HepG2 (cell line): Measurements from ENCODE around the gene FAM161A. TPM values are rescaled to one million over a fixed set of nuclear protein-coding genes. Genes with fewer than 3 reads are reported as not detected.

Source experiments
- BORCS8-MEF2B ChIP-seq: sonication (generic); formaldehyde crosslinking; IDR thresholded peaks from 2 replicates; pipeline ENCODE4 v1.8.0; 2022; ENCODE audit warnings: mild to moderate bottlenecking, missing genetic modification reagents
- CHCHD3 ChIP-seq: sonication (generic); formaldehyde crosslinking; IDR thresholded peaks from 2 replicates; pipeline ENCODE4 v1.8.0; 2022; ENCODE audit warnings: mild to moderate bottlenecking, missing genetic modification reagents, moderate library complexity
- SPEN ChIP-seq: sonication (generic); formaldehyde crosslinking; IDR thresholded peaks from 2 replicates; pipeline ENCODE4 v1.5.1; 2020; ENCODE audit warnings: low read depth, mild to moderate bottlenecking, missing genetic modification reagents
- TOPORS ChIP-seq: sonication (generic); formaldehyde crosslinking; IDR thresholded peaks from 2 replicates; pipeline ENCODE4 v1.8.0; 2023; ENCODE audit warnings: mild to moderate bottlenecking, missing genetic modification reagents
- ZFP41 ChIP-seq: sonication (generic); formaldehyde crosslinking; IDR thresholded peaks from 2 replicates; pipeline ENCODE4 v1.4.0; 2020; ENCODE audit warnings: mild to moderate bottlenecking, missing genetic modification reagents, borderline replicate concordance
- ZFY ChIP-seq: sonication (generic); formaldehyde crosslinking; IDR thresholded peaks from 2 replicates; pipeline ENCODE4 v1.4.0; 2020; ENCODE audit warnings: missing genetic modification reagents
- ZNF354B ChIP-seq: sonication (generic); formaldehyde crosslinking; IDR thresholded peaks from 2 replicates; pipeline ENCODE4 v1.8.0; 2022; ENCODE audit warnings: mild to moderate bottlenecking, missing genetic modification reagents
- ZNF44 ChIP-seq: sonication (generic); formaldehyde crosslinking; IDR thresholded peaks from 2 replicates; pipeline ENCODE4 v1.5.1; 2020; ENCODE audit warnings: mild to moderate bottlenecking, missing genetic modification reagents
- ZNF543 ChIP-seq: sonication (generic); formaldehyde crosslinking; IDR thresholded peaks from 2 replicates; pipeline ENCODE4 v1.4.0; 2020; ENCODE audit warnings: mild to moderate bottlenecking, missing genetic modification reagents
- ZNF891 ChIP-seq: sonication (generic); formaldehyde crosslinking; IDR thresholded peaks from 2 replicates; pipeline ENCODE4 v1.5.0; 2020; ENCODE audit warnings: mild to moderate bottlenecking, missing genetic modification reagents
- polyA plus RNA-seq, 8 experiments: library from polyadenylated mRNA; depleted of rRNA in 3 of 8; stranded (reverse) in 7 of 8; unstranded in 1 of 8; fragments of >200 nt; fragmentation: Illumina TruSeq in 4 of 8; extraction: Trizol in 4 of 8; gene quantifications; 2 replicates each; pipeline versions ENCODE4 v1.2.1 to v1.2.3, GENCODE V29; 2011 to 2016; ENCODE audit warnings: low read depth in 4 of 8, missing spikeins in 1 of 8, mixed read lengths in 1 of 8; ENCODE audit not compliant: insufficient read depth in 1 of 8
- total RNA-seq, 5 experiments: library from RNA; depleted of rRNA; stranded (reverse); fragments of >200 nt; fragmentation: Illumina TruSeq; extraction: Trizol; gene quantifications; 2 replicates each; pipeline ENCODE4 v1.2.3, GENCODE V29; 2016; ENCODE audit warnings: low read depth in 1 of 5
- TF ChIP-seq, protein P1 (sequence below): sonication (generic); formaldehyde crosslinking; IDR thresholded peaks from 2 replicates; pipeline ENCODE4 v1.4.0; 2020; ENCODE audit warnings: mild to moderate bottlenecking, missing genetic modification reagents
- TF ChIP-seq, protein P2 (sequence below): sonication (generic); formaldehyde crosslinking; IDR thresholded peaks from 2 replicates; pipeline ENCODE4 v1.4.0; 2020; ENCODE audit warnings: missing genetic modification reagents
- TF ChIP-seq, protein P3 (sequence below): sonication (generic); formaldehyde crosslinking; IDR thresholded peaks from 2 replicates; pipeline ENCODE4 v1.4.0; 2020; ENCODE audit warnings: missing genetic modification reagents, mild to moderate bottlenecking, borderline replicate concordance
- TF ChIP-seq, protein P4 (sequence below): sonication (generic); formaldehyde crosslinking; conservative IDR thresholded peaks from 2 replicates; pipeline ENCODE4 v1.4.0; 2020; ENCODE audit warnings: mild to moderate bottlenecking, missing genetic modification reagents, moderate library complexity
- TF ChIP-seq, protein P5 (sequence below): sonication (generic); formaldehyde crosslinking; conservative IDR thresholded peaks from 2 replicates; pipeline ENCODE4 v1.8.0; 2022; ENCODE audit warnings: missing genetic modification reagents
- TF ChIP-seq, protein P6 (sequence below): IDR thresholded peaks from 2 replicates; pipeline ENCODE4 v1.6.1; 2016; ENCODE audit warnings: mild to moderate bottlenecking

FAM161A gene
- total and polyA plus RNA-seq, 2 of the 13 experiments (the other 11 are each of a cell fraction or from before 2014, with no cell fraction given), result 2.7 to 3.4 TPM

DNA sequence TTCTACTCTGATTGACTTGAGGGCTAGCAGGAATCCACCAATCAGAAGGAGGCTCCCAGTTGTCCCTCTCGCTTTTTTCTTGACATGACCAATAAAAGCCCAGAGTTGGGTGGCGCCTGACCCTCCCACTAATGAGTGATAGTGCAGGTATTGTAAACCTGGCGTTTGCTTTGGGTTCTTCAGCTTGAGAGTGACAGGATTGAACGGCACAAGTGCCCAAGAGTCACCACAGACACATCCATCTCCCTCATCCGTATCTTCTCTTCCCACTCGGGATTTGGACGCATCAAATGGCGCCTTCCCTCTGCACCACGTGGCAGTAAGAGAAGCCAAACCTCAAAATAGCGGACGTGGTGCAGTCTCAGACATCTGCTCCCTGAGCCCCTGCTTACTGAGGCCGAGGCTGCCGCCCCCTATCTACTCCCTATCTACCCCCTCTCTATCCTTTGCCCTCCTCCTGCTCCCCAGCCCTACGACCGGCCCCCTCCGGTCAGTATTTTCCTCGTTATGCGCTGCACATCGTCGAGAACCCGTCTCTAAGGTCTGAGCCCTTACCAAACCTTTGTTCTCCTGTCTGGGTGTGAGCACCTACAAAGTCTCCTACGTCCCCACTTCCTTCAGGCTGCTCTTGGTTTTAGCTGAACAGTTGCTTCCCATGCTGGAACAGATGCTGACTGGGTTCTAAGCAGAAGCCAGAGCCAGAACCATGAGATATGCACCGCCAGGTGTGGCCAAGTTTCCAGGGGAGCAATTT lies 881 bp upstream of the FAM161A start (continued):
- TF ChIP-seq, protein P1, sequence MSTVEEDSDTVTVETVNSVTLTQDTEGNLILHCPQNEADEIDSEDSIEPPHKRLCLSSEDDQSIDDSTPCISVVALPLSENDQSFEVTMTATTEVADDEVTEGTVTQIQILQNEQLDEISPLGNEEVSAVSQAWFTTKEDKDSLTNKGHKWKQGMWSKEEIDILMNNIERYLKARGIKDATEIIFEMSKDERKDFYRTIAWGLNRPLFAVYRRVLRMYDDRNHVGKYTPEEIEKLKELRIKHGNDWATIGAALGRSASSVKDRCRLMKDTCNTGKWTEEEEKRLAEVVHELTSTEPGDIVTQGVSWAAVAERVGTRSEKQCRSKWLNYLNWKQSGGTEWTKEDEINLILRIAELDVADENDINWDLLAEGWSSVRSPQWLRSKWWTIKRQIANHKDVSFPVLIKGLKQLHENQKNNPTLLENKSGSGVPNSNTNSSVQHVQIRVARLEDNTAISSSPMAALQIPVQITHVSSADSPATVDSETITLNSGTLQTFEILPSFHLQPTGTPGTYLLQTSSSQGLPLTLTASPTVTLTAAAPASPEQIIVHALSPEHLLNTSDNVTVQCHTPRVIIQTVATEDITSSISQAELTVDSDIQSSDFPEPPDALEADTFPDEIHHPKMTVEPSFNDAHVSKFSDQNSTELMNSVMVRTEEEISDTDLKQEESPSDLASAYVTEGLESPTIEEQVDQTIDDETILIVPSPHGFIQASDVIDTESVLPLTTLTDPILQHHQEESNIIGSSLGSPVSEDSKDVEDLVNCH, result no peak
- TF ChIP-seq ZNF891 (CRISPR knock-in tag) (no peak), ZNF543 (CRISPR knock-in tag) (no peak), TOPORS (CRISPR knock-in tag) (peak; percentile 59; the same call in 1 of the 2 replicates), BORCS8-MEF2B (CRISPR knock-in tag) (peak; percentile 38), SPEN (CRISPR knock-in tag) (peak; percentile 63; the same call in 1 of the 2 replicates), CHCHD3 (CRISPR knock-in tag) (0 out of 2 replicates have a peak, but pooled peaks have one; percentile 19), ZNF354B (CRISPR knock-in tag) (no peak), ZFY (CRISPR knock-in tag) (peak; percentile 34; the same call in 1 of the 2 replicates), ZFP41 (CRISPR knock-in tag) (no peak), ZNF44 (CRISPR knock-in tag) (0 out of 2 replicates have a peak, but pooled peaks have one; percentile 14)
- TF ChIP-seq, protein P2, sequence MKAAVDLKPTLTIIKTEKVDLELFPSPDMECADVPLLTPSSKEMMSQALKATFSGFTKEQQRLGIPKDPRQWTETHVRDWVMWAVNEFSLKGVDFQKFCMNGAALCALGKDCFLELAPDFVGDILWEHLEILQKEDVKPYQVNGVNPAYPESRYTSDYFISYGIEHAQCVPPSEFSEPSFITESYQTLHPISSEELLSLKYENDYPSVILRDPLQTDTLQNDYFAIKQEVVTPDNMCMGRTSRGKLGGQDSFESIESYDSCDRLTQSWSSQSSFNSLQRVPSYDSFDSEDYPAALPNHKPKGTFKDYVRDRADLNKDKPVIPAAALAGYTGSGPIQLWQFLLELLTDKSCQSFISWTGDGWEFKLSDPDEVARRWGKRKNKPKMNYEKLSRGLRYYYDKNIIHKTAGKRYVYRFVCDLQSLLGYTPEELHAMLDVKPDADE (CRISPR knock-in tag), result no peak
- TF ChIP-seq, protein P3, sequence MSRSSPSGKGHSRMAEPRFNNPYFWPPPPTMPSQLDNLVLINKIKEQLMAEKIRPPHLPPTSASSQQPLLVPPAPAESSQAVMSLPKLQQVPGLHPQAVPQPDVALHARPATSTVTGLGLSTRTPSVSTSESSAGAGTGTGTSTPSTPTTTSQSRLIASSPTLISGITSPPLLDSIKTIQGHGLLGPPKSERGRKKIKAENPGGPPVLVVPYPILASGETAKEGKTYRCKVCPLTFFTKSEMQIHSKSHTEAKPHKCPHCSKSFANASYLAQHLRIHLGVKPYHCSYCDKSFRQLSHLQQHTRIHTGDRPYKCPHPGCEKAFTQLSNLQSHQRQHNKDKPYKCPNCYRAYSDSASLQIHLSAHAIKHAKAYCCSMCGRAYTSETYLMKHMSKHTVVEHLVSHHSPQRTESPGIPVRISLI (CRISPR knock-in tag), result peak; percentile 96
- TF ChIP-seq, protein P4, sequence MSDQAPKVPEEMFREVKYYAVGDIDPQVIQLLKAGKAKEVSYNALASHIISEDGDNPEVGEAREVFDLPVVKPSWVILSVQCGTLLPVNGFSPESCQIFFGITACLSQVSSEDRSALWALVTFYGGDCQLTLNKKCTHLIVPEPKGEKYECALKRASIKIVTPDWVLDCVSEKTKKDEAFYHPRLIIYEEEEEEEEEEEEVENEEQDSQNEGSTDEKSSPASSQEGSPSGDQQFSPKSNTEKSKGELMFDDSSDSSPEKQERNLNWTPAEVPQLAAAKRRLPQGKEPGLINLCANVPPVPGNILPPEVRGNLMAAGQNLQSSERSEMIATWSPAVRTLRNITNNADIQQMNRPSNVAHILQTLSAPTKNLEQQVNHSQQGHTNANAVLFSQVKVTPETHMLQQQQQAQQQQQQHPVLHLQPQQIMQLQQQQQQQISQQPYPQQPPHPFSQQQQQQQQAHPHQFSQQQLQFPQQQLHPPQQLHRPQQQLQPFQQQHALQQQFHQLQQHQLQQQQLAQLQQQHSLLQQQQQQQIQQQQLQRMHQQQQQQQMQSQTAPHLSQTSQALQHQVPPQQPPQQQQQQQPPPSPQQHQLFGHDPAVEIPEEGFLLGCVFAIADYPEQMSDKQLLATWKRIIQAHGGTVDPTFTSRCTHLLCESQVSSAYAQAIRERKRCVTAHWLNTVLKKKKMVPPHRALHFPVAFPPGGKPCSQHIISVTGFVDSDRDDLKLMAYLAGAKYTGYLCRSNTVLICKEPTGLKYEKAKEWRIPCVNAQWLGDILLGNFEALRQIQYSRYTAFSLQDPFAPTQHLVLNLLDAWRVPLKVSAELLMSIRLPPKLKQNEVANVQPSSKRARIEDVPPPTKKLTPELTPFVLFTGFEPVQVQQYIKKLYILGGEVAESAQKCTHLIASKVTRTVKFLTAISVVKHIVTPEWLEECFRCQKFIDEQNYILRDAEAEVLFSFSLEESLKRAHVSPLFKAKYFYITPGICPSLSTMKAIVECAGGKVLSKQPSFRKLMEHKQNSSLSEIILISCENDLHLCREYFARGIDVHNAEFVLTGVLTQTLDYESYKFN, result peak; percentile 12; the same call in 1 of the 2 replicates
- TF ChIP-seq, protein P5, sequence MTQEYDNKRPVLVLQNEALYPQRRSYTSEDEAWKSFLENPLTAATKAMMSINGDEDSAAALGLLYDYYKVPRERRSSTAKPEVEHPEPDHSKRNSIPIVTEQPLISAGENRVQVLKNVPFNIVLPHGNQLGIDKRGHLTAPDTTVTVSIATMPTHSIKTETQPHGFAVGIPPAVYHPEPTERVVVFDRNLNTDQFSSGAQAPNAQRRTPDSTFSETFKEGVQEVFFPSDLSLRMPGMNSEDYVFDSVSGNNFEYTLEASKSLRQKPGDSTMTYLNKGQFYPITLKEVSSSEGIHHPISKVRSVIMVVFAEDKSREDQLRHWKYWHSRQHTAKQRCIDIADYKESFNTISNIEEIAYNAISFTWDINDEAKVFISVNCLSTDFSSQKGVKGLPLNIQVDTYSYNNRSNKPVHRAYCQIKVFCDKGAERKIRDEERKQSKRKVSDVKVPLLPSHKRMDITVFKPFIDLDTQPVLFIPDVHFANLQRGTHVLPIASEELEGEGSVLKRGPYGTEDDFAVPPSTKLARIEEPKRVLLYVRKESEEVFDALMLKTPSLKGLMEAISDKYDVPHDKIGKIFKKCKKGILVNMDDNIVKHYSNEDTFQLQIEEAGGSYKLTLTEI (CRISPR knock-in tag), result no peak
- TF ChIP-seq, protein P6, sequence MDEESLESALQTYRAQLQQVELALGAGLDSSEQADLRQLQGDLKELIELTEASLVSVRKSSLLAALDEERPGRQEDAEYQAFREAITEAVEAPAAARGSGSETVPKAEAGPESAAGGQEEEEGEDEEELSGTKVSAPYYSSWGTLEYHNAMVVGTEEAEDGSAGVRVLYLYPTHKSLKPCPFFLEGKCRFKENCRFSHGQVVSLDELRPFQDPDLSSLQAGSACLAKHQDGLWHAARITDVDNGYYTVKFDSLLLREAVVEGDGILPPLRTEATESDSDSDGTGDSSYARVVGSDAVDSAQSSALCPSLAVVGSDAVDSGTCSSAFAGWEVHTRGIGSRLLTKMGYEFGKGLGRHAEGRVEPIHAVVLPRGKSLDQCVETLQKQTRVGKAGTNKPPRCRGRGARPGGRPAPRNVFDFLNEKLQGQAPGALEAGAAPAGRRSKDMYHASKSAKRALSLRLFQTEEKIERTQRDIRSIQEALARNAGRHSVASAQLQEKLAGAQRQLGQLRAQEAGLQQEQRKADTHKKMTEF (CRISPR knock-in tag), result no peak; the same call in none of the 2 replicates
